Neural progenitor cell (in vitro differentiated cells): Measurements from ENCODE around the gene MED12L.

Source experiments
- CTCF ChIP-seq: fragments of 200-600 bp; sonication (generic); IDR thresholded peaks from 2 replicates; pipeline ENCODE4 v1.5.1; 2017; ENCODE audit warnings: antibody characterized with exemption, mild to moderate bottlenecking
- EZH2 ChIP-seq: fragments of 200-600 bp; sonication (generic); IDR thresholded peaks from 2 replicates; pipeline ENCODE4 v1.6.1; 2017; ENCODE audit warnings: antibody characterized with exemption, mild to moderate bottlenecking, moderate library complexity

GRCh38 chr3:151301787-151302186 lies 216.3 kb downstream of the MED12L start:
- TF ChIP-seq CTCF (no peak), EZH2 (no peak)
